ENCODE measurements around the gene CAMKK1. TPM values are rescaled to one million over a fixed set of nuclear protein-coding genes. Genes with fewer than 3 reads are reported as not detected.

The CAMKK1 gene
- total and polyA plus RNA-seq, 2 donors (not counting 3 experiments of a cell fraction or from before 2014, with no cell fraction given) = 4.5 to 6.1 TPM

GRCh38 chr17:3836551-3836950, 56.3 kb downstream of the CAMKK1 start:
- Histone ChIP-seq H4K20me1 (replicated peaks; ENCODE audit: control insufficient read depth, extremely low read depth, insufficient read depth, low read length) (no peaks in the 10 kb centered on the region), H3K27me3 (ENCODE audit: control insufficient read depth in 2 of 2, insufficient read depth in 2 of 2, low read length in 2 of 2) (no peaks in the 10 kb centered on the region), H3K4me1 (ENCODE audit: control insufficient read depth, extremely low read depth, insufficient read depth, low read length) (no peaks in the 10 kb centered on the region), H3K9me1 (replicated peaks; ENCODE audit: control insufficient read depth, extremely low read depth, insufficient read depth, low read length) (no peaks in the 10 kb centered on the region), H3K4me3 (replicated peaks in 1 of 3; ENCODE audit: insufficient read depth in 1 of 3, low read depth in 1 of 3, low read length in 3 of 3) (no peak overlapping the region), H2AFZ (ENCODE audit: low read depth, low read length) (no peak overlapping the region), H3K79me2 (ENCODE audit: control insufficient read depth, insufficient read depth, low read length) (peaks cover 28% of the 10 kb centered on the region), H3K36me3 (ENCODE audit: control insufficient read depth in 2 of 2, extremely low read depth in 1 of 2, insufficient read depth in 2 of 2, low read length in 2 of 2) (peaks cover 7 to 23% of the 10 kb centered on the region in 2 experiments), H3K27ac (ENCODE audit: insufficient read depth, low read depth, low read length) (no peak overlapping the region), H3K9me3 (replicated peaks; ENCODE audit: control insufficient read depth, insufficient read depth, low read length) (no peaks in the 10 kb centered on the region), H3K4me2 (ENCODE audit: insufficient read depth, low read length) (no peak overlapping the region), H3K9ac (replicated peaks; ENCODE audit: extremely low read depth, insufficient read depth, low read length) (no peak overlapping the region)
- dilution Hi-C loops (cut with MboI; ENCODE audit: extremely low pct_ligation_motif_present, low sequenced_read_pairs) (no loop called here), intact Hi-C loops (cut with micrococcal nuclease) (no loop called here)
- ChIA-PET CTCF (interaction anchor here (0.6 to 1.6 kb wide), 3 partner anchors 9 to 154 kb away, joined by 3 to 4 read pairs (median 4); no protein-coding TSS in a partner anchor), POLR2A (interaction anchor here (0.7 kb wide), 1 partner anchor 105 kb away, joined by 3 read pairs; no protein-coding TSS in a partner anchor)
- no peak for DNase-seq (ENCODE audit: low read depth, low spot score)
- FAIRE-seq = no peak
- BruUV-seq (replicated peaks) = no TSS peak
- TF ChIP-seq POLR2AphosphoS5 (IDR thresholded peaks at IDR 0.05; ENCODE audit: insufficient read depth, low read depth, low read length) (no peak), MAX (IDR thresholded peaks at IDR 0.05; ENCODE audit: insufficient read depth, insufficient read length) (no peak), EZH2 (IDR thresholded peaks at IDR 0.05; ENCODE audit: borderline replicate concordance, low read depth, low read length, severe bottlenecking) (no peak), CTCF (IDR thresholded peaks at IDR 0.05; ENCODE audit: extremely low read depth in 1 of 2, insufficient read depth in 1 of 2, low read depth in 1 of 2, low read length in 2 of 2) (no peak), FOS (IDR thresholded peaks at IDR 0.05; ENCODE audit: borderline replicate concordance, insufficient read depth, low read length) (no peak), MYC (IDR thresholded peaks at IDR 0.05; ENCODE audit: low read depth, low read length) (no peak), GATA2 (IDR thresholded peaks at IDR 0.05; ENCODE audit: insufficient read depth, insufficient read length, low read depth, low read length) (no peak), JUN (IDR thresholded peaks at IDR 0.05; ENCODE audit: borderline replicate concordance, insufficient read depth, insufficient read length, low read depth) (no peak), POLR2A (IDR thresholded peaks at IDR 0.05; ENCODE audit: low read depth, low read length) (no peak)

Data from endothelial cell of umbilical vein (primary cell).